HTERT RPE-1 (cell line): ENCODE measurements around the gene CABP1.
"Not testable (repeated sequence)": the region's sequence is repeated elsewhere in the genome, so short reads cannot be mapped to it uniquely, and the experiment has no call there.

Experiments
- in situ Hi-C: fragments of 300-500 bp; cut with MboI; formaldehyde crosslinking; loops from 4 replicates; pipeline ENCODE4 v1.14.3; 2020; ENCODE audit warnings: low sequenced_read_pairs

CABP1 gene

DNA sequence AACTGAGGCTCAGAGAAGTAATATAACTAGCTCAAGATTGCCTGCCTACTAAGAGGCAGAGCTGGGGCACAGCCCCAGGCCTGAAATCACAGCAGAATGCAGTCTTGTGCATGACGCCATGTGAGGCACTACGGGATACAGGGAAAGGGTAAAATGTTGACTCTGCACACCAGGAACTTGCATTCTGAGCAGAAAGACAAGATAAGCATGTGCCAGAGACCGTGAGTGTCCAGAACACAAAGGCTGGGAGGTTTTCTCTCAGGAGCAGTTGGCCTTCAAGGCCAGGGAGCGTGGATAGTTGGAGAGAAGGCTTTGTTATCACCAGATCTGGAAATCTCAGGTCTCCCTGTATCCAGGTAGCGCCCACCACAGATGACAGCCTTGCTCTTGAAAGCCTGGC lies 23.3 kb downstream of the CABP1 start:
- in situ Hi-C loops: no loop called here

DNA sequence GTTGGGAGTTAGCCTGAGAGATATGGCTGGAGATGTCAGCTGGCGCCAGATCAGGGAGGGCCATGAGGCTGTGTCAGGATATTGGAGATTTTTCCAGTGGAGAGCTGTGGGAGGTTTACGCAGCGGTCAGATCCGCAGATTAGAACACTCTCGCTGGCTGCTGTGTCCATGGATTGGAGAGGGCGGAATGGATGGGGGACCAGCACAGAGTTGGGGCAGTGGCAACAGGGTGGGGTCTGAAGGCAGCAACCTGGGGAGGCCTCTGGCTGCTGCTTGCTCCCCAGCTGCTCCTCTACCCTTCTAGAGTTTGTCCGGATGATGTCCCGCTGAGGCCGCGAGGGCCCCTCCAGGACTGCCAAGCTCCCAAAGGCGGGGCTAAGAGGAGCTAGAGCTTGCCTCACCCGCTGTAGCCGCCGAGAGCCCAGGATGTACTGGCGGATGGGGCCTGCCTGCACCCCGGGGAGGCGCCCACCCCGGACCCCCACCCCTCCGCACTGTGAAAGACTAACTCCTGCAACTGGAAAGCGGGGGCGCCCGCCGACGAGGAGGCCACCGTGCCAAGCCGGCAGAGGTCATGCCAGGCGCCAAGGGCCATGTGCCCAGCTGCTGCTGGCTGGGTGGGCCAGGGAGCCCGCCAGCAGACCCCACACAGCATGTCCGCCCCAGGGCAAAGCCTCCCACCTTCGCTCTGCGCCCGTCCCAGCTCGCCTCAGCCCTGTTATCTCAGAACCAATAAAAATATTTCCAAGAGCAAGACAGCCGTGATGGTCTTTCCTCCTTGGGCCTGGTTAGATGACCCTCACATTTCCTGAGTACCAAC lies 26.4 kb downstream of the CABP1 start:
- in situ Hi-C loops: no loop called here

DNA sequence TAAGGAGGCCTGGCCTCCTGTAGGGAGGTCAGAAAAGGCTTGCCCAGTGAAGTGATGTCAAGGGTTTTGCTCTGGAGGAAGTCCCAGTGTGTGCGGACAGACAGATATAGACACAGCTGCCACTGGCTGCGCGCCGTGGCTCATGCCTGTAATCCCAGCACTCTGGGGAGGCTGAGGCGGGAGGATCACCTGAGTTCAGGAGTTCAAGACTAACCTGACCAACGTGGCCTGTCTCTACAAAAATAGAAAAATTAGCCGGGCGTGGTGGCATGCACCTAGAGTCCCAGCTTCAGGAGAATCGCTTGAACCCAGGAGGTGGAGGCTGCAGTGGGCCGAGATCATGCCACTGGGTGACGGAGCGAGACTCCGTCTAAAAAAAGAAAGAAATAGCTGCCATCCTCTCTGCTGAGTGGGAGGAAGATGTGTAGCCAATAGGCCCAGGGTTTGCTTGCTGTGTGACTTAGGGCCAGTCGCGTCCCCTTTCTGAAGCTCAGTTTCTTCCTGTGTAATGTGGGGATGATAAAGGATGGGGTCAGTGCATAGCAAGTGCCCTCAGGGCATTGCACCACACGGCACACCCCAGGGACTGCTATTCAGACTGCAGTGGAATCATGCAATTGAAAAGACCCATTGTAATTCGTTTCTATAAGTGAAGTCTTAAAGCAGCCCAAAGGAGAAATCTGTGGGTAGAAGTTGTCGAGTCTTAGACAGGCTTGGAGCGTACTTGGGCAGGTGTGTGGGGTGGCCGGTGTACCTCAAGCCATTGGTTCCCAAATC lies 27.9 kb downstream of the CABP1 start:
- in situ Hi-C loops: no loop called here

GRCh38 chr12:120668868-120669840 lies 28.7 kb downstream of the CABP1 start:
- in situ Hi-C loops: no loop called here

GRCh38 chr12:120670237-120670636 lies 29.8 kb downstream of the CABP1 start:
- in situ Hi-C loops: not testable (repeated sequence)

DNA sequence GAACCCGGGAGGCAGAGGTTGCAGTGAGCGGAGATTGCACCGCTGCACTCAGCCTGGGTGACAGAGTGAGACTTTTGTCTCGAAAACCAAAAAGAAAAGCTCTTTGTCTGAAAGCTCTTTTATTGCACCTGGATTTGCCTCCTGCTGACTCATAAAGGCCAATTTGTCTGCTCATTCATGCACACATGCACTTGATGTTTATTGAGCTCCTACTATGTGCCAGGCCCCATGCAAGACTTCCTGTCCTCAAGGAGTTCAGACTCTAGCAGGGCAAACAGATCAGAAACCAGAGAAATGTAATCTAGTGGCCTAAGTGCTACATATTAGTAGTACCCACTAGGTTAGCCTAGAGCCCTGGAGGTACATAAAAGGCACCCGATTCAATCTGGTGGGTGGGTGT lies 30.2 kb downstream of the CABP1 start:
- in situ Hi-C loops: no loop called here

DNA sequence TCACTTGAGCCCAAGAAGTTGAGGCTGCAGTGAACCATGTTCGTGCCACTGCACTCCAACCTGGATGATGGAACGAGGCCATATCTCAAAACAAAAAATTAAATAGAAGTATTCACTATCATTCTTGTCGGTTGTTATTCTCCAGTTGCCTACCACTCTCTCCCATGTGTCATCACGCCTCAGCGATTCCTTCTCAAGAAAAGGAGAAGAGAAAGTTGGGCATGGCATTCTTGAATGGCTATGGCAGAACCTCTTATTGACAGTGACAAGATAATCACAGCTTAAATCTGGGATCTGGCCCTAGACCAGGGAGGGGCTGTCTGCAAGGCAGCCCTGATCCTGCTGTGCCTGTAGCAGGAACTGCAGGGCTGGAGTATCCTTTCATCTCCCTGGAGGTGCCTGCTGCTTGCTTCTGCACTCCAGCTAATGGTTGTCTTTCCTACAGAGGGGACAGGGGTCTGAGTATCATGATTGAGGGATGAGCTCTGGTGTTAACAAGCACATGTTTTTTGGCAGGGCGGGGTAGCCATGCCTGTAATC lies 33.7 kb downstream of the CABP1 start:
- in situ Hi-C loops: no loop called here

DNA sequence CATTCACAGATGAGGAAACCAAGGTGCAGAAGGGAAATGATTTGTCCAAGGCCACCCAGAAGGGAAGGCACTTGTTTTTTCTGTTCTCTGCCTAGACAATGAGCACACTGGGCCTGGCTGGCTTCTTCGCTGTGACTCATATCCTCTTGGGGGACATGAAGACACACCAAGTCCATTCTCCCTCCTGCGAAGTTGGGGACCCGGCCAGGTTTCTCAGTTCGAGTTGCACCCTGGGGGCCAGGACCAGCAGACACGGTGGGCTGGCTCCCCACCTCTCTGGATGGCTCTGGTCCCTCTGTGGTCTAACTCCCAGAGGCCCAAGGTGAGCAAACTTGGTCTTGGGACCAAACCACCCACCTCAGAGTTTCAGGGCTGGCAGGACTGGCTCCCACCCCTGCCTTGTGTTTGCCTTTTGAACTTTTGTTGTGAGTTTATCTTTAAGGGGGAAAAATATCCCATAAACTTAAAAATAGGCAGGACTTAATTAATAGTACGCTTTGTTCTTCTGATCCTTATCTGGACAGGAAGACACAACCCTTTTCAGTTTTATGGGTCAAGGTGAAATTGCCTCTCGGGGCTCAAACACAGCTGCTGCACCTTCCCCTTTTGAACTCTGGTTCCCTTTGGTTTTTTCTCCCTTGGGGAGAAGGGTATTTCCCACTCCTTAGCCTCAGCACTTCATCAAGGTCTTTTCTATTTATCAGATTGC lies 37.5 kb downstream of the CABP1 start:
- in situ Hi-C loops: no loop called here

DNA sequence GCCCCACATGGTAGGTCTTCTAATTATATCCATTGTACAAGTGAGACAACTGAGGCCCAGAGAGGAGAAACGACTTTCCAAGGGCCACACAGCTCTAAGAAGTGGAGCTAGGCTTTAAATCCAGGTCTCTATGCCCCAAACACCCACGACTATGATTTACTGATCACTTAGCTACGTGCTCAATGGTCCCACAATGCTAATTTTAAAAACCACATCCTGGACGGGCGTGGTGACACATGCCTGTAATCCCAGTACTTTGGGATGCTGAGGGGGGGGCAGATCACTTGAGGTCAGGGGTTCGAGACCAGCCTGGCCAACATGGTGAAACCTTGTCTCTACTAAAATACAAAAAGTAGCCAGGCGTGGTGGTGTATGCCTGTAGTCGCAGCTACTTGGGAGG lies 38.1 kb downstream of the CABP1 start:
- in situ Hi-C loops: no loop called here

GRCh38 chr12:120680165-120680738 lies 39.8 kb downstream of the CABP1 start:
- in situ Hi-C loops: no loop called here

DNA sequence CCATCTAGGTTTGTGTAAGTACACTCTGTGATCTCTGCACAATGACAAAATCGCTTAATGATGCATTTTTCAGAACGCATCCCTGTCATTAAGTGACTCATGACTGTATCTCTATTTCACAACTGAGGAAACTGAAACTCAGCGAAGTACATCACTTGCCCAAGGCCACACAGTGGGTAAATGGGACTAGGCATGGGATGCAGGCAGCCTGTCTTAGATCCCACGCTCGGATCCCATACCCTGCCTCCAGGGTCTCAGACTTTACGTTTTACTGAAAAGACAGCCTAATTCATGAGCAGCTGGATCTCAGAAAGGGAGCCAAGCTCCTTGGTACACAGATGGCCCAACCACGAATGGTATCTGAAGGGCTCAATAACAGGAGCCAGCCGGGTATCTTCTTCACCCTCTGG lies 44.1 kb downstream of the CABP1 start:
- in situ Hi-C loops: no loop called here

- in situ Hi-C loops: no loop called here
Measured at GRCh38 chr12:120685522-120685921, 45.1 kb downstream of the CABP1 start.

GRCh38 chr12:120686151-120686689 lies 45.8 kb downstream of the CABP1 start:
- in situ Hi-C loops: no loop called here

DNA sequence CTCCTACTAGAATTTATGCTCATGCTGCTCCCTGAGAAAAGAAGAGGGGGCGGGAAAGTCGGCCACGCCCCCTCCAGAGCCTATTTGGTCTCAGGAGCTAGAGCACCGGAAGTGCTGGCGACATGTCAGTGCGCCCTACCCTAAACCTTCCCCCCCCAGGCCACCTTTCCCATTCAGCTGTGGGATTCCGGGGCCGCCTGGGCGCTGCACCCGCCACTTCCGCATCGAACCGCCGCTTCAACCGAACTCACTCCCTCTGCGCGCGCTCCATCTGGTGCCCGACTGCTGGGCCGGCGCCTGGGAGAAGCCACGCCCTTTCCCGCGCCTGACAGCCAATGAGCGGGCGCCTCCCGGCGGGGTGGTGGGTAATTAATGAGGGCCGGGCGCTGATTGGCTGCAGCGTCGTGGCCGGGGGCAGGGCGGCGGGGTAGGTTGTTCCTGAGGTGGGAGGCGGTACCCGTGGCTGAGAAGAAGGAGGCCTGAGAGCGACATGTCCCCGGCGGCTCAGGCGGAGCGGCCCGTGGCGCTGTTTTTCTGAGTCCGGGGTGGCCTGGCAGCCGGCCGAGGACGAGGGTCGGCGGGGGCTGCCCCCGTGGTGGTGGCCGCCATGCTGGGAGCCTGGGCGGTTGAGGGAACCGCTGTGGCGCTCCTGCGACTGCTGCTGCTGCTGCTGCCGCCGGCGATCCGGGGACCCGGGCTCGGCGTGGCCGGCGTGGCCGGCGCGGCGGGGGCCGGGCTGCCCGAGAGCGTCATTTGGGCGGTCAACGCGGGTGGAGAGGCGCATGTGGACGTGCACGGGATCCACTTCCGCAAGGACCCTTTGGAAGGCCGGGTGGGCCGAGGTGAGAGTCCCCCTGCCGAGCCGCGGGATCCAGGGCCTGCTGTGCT lies 46.5 kb downstream of the CABP1 start, which contains the start of gene MLEC:
TSS of gene MLEC (plus strand) at position 460 of the 888 bp plus-strand sequence. CDS start at position 608, 148 bp downstream.
- in situ Hi-C loops: no loop called here

DNA sequence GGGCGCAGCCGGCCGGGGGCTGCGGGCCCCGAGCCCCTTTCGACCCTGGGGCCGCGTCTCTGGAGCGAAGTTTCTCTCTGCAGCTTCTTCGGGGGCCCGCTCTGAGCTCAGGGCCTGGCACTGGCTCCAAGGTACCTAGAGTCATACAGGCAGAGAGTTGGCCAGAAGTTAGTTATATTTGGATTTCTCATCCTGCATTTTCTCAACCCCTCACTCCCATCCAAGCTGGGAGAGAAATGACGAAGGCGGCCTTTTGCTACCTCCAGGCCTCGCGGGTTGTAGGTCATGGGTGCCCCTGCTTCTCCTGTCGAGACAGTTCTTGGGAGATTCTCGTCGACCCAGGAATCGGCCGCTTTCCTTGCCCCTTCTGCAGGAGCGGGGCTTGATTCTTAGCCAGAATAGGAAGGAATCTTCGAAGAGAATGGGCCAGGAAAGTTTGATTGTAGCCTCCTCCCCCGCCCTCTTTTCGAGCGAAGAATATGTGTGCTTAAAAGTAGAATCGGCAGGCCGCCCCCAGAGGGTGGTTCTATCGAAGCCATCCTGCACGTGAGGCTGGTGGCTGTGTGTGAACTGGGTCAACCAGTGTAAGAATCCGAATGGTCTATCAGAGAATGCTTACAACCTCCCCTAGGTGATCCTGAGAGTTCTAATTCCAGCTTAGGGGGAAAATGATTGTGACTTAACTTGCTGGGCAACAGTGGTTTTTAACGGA lies 47.3 kb downstream of the CABP1 start:
- in situ Hi-C loops: no loop called here

DNA sequence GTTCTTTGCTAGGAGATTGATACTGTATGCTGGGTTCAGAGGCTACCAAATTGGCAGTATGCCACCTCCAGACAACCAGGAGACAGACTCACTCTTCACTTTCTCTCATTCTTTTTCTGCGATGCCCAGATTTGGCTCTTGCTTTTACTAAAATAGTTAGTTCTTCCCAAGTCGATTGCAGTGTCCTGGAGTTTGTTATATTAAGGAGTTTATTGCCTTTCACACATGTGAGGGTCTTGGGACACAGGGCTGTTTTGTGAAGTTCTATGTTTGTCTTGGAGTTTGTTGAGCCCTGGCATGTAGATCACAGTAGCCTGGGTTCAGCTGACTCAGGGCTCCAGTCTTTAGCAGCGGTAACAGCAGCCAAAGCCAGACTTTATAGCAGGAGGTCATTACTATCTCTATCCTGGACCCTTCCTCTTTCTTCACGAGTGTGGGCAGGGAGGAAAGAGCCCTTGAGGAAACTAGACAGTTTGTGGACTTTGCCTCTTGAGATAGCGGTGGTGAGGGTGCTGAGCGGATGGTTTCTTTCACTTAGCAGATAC lies 48.2 kb downstream of the CABP1 start:
- in situ Hi-C loops: no loop called here

- in situ Hi-C loops: no loop called here
Measured at GRCh38 chr12:120689397-120690082, 49.1 kb downstream of the CABP1 start.
